ENCODE results near the gene ZNF879. TPM values are rescaled to one million over a fixed set of nuclear protein-coding genes. Genes with fewer than 3 reads are reported as not detected.

The ZNF879 gene
- total RNA-seq, 4 donors from 2014 or later: 3.0 to 8.2 (median 6.3) TPM

GRCh38 chr5:179054036-179054785 is 30.6 kb downstream of the ZNF879 start:
- no peak overlapping the region for H3K4me3 ChIP-seq
- no peaks in the 10 kb centered on the region for H3K4me1 ChIP-seq
- intact Hi-C loops (cut with DNase I; ENCODE audit: low total_unique reads) (no loop called here), in situ Hi-C loops (cut with MboI; ENCODE audit: low pct_ligation_motif_present in 1 of 4, low pct_unique_long_range_greater_than_20kb in 1 of 4, low sequenced_read_pairs in 3 of 4) (loop anchor here in 3 of 4 donors (25.0 kb wide), 2 partner anchors 192 to 342 kb away; partner anchors contain the start of gene ZNF354B (in 1 of the 3))
- H3K27ac ChIP-seq: no peak overlapping the region
- no peaks in the 10 kb centered on the region for H3K27me3 ChIP-seq
- TF ChIP-seq POLR2AphosphoS5 (IDR thresholded peaks at IDR 0.05) (no peak), POLR2A (IDR thresholded peaks at IDR 0.05) (no peak), EP300 (IDR thresholded peaks at IDR 0.05; ENCODE audit: low read depth) (no peak), CTCF (IDR thresholded peaks at IDR 0.05) (no peak)
- WGBS, 2 donors (ENCODE audit: low coverage in 1 of 2): 85 to 100% methylated on average over 4 to 15 of the region's 15 CpGs
- H3K9me3 ChIP-seq: peaks cover 0 to 3% of the 10 kb centered on the region in 2 donors
- no peaks in the 10 kb centered on the region for H3K36me3 ChIP-seq
- no peak for DNase-seq

DNA sequence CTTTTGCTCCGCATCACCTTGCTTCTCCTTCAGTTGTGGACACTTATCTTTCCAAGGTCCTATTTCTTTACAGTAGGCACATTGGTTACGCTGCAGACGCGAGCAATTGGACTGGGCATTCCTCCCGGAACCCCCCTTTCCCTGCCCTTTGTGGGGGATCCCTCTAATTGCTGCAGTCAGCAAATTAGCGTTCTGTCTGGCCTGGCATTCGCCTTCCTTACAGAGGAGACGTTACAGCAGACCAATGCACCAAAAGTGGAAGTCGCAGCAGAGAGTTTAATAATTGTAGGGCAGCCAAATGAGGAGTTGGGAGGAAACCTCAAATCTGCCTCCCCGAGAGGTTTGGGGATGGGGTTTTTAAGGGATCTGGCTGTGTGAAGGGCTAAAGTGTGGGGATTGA is 31.3 kb downstream of the ZNF879 start:
- 84 to 88% methylated on average over 8 to 10 of the region's 10 CpGs for WGBS, 2 donors (ENCODE audit: low coverage in 1 of 2)
- Histone ChIP-seq H3K27ac (no peak overlapping the region), H3K36me3 (no peaks in the 10 kb centered on the region), H3K27me3 (no peaks in the 10 kb centered on the region), H3K4me3 (no peak overlapping the region), H3K9me3 (no peaks in the 10 kb centered on the region), H3K4me1 (no peaks in the 10 kb centered on the region)
- intact Hi-C loops (cut with DNase I; ENCODE audit: low total_unique reads) (loop anchor here (5.0 kb wide), 1 partner anchor 1217 kb away; no protein-coding TSS in a partner anchor), in situ Hi-C loops (cut with MboI; ENCODE audit: low pct_ligation_motif_present in 1 of 4, low pct_unique_long_range_greater_than_20kb in 1 of 4, low sequenced_read_pairs in 3 of 4) (loop anchor here in 3 of 4 donors (25.0 kb wide), 2 partner anchors 193 to 343 kb away; partner anchors contain the start of gene ZNF354B (in 1 of the 3))
- no peak for DNase-seq
- TF ChIP-seq CTCF (IDR thresholded peaks at IDR 0.05) (no peak), EP300 (IDR thresholded peaks at IDR 0.05; ENCODE audit: low read depth) (no peak), POLR2A (IDR thresholded peaks at IDR 0.05) (no peak), POLR2AphosphoS5 (IDR thresholded peaks at IDR 0.05) (no peak)

GRCh38 chr5:179055436-179055835 is 31.8 kb downstream of the ZNF879 start:
- in situ Hi-C loops (cut with MboI; ENCODE audit: low pct_ligation_motif_present in 1 of 4, low pct_unique_long_range_greater_than_20kb in 1 of 4, low sequenced_read_pairs in 3 of 4): loop anchor here in 3 of 4 donors (25.0 kb wide), 2 partner anchors 193 to 343 kb away; partner anchors contain the start of gene ZNF354B (in 1 of the 3)

More at GRCh38 chr5:179055436-179055835, 31.8 kb downstream of the ZNF879 start:
- intact Hi-C loops (cut with DNase I; ENCODE audit: low total_unique reads): loop anchor here (5.0 kb wide), 1 partner anchor 1217 kb away; no protein-coding TSS in a partner anchor
- 49% methylated on average over 3 of the region's 3 CpGs; no CpG with 5 or more reads in 1 of the 2 donors for WGBS, 2 donors (ENCODE audit: low coverage in 1 of 2)
- TF ChIP-seq POLR2A (IDR thresholded peaks at IDR 0.05): no peak
- TF ChIP-seq POLR2AphosphoS5 (IDR thresholded peaks at IDR 0.05): no peak
- TF ChIP-seq CTCF (IDR thresholded peaks at IDR 0.05): no peak
- TF ChIP-seq EP300 (IDR thresholded peaks at IDR 0.05; ENCODE audit: low read depth): no peak
- no peaks in the 10 kb centered on the region for H3K4me1 ChIP-seq
- no peak overlapping the region for H3K27ac ChIP-seq
- H3K27me3 ChIP-seq: no peaks in the 10 kb centered on the region
- no peak overlapping the region for H3K4me3 ChIP-seq
- no peaks in the 10 kb centered on the region for H3K36me3 ChIP-seq
- H3K9me3 ChIP-seq: no peaks in the 10 kb centered on the region
- DNase-seq: no peak

All from transverse colon (tissue), 4 donors.